ENCODE results near the gene CNTD1. TPM values are rescaled to one million over a fixed set of nuclear protein-coding genes. Genes with fewer than 3 reads are reported as not detected.

CNTD1 gene
- total RNA-seq, 1 experiment from 2014 or later: not detected

GRCh38 chr17:42783062-42783790 lies 15.4 kb upstream of the CNTD1 start:
- ATAC-seq: no peak
- Mint-ChIP-seq H3K9me3 (no peaks in the 10 kb centered on the region), H3K36me3 (peaks cover 4% of the 10 kb centered on the region; the same call in 1 of the 2 replicates), H3K4me3 (no peak overlapping the region), H3K27me3 (ENCODE audit: low read depth) (peaks cover 58% of the 10 kb centered on the region), H3K27ac (no peak overlapping the region), H3K4me1 (peaks cover 20% of the 10 kb centered on the region)
- no peak for DNase-seq (ENCODE audit: low spot score)
- CTCF ChIA-PET: interaction anchor here (2.0 to 4.5 kb wide), 2 partner anchors 20 to 41 kb away, joined by 6 to 39 read pairs; partner anchors contain the start of gene BECN1
- POLR2A ChIA-PET: no interaction called here
- TF ChIP-seq CTCF (IDR thresholded peaks at IDR 0.05) (no peak), JAZF1 (CRISPR knock-in tag; IDR thresholded peaks at IDR 0.05) (no peak), ZNF425 (CRISPR knock-in tag; conservative IDR thresholded peaks at IDR 0.05) (no peak), ZNF532 (CRISPR knock-in tag; IDR thresholded peaks at IDR 0.05; ENCODE audit: borderline replicate concordance) (no peak), STAT6 (CRISPR knock-in tag; conservative IDR thresholded peaks at IDR 0.05; ENCODE audit: low read depth) (no peak), ZNF317 (CRISPR knock-in tag; IDR thresholded peaks at IDR 0.05; ENCODE audit: borderline replicate concordance, low read depth) (no peak), RELA (CRISPR knock-in tag; IDR thresholded peaks at IDR 0.05; ENCODE audit: borderline replicate concordance) (no peak), NR2C2 (CRISPR knock-in tag; IDR thresholded peaks at IDR 0.05) (no peak), TEAD4 (CRISPR knock-in tag; IDR thresholded peaks at IDR 0.05) (no peak), NFE2L1 (CRISPR knock-in tag; IDR thresholded peaks at IDR 0.05) (no peak), ZBTB43 (CRISPR knock-in tag; IDR thresholded peaks at IDR 0.05) (no peak), ZNF416 (CRISPR knock-in tag; IDR thresholded peaks at IDR 0.05) (no peak), EMX1 (CRISPR knock-in tag; IDR thresholded peaks at IDR 0.05) (no peak), SOX15 (CRISPR knock-in tag; IDR thresholded peaks at IDR 0.05) (no peak), TCF7 (CRISPR knock-in tag; IDR thresholded peaks at IDR 0.05; ENCODE audit: low read depth) (no peak)
- TF ChIP-seq, protein P1, sequence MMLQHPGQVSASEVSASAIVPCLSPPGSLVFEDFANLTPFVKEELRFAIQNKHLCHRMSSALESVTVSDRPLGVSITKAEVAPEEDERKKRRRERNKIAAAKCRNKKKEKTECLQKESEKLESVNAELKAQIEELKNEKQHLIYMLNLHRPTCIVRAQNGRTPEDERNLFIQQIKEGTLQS (CRISPR knock-in tag; conservative IDR thresholded peaks at IDR 0.05): no peak
- TF ChIP-seq, protein P2, sequence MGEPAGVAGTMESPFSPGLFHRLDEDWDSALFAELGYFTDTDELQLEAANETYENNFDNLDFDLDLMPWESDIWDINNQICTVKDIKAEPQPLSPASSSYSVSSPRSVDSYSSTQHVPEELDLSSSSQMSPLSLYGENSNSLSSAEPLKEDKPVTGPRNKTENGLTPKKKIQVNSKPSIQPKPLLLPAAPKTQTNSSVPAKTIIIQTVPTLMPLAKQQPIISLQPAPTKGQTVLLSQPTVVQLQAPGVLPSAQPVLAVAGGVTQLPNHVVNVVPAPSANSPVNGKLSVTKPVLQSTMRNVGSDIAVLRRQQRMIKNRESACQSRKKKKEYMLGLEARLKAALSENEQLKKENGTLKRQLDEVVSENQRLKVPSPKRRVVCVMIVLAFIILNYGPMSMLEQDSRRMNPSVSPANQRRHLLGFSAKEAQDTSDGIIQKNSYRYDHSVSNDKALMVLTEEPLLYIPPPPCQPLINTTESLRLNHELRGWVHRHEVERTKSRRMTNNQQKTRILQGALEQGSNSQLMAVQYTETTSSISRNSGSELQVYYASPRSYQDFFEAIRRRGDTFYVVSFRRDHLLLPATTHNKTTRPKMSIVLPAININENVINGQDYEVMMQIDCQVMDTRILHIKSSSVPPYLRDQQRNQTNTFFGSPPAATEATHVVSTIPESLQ (CRISPR knock-in tag; IDR thresholded peaks at IDR 0.05): no peak
- TF ChIP-seq, protein P3, sequence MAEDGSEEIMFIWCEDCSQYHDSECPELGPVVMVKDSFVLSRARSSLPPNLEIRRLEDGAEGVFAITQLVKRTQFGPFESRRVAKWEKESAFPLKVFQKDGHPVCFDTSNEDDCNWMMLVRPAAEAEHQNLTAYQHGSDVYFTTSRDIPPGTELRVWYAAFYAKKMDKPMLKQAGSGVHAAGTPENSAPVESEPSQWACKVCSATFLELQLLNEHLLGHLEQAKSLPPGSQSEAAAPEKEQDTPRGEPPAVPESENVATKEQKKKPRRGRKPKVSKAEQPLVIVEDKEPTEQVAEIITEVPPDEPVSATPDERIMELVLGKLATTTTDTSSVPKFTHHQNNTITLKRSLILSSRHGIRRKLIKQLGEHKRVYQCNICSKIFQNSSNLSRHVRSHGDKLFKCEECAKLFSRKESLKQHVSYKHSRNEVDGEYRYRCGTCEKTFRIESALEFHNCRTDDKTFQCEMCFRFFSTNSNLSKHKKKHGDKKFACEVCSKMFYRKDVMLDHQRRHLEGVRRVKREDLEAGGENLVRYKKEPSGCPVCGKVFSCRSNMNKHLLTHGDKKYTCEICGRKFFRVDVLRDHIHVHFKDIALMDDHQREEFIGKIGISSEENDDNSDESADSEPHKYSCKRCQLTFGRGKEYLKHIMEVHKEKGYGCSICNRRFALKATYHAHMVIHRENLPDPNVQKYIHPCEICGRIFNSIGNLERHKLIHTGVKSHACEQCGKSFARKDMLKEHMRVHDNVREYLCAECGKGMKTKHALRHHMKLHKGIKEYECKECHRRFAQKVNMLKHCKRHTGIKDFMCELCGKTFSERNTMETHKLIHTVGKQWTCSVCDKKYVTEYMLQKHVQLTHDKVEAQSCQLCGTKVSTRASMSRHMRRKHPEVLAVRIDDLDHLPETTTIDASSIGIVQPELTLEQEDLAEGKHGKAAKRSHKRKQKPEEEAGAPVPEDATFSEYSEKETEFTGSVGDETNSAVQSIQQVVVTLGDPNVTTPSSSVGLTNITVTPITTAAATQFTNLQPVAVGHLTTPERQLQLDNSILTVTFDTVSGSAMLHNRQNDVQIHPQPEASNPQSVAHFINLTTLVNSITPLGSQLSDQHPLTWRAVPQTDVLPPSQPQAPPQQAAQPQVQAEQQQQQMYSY (CRISPR knock-in tag; IDR thresholded peaks at IDR 0.05): no peak

All from WTC11 (cell line).